Smooth muscle cell (in vitro differentiated cells): ENCODE results near the gene USP4. TPM values are rescaled to one million over a fixed set of nuclear protein-coding genes. Genes with fewer than 3 reads are reported as not detected.

Experiments used
- DNase-seq: peaks from one replicate; lab custom pipeline; 2025; ENCODE audit not compliant: unreplicated experiment; lab: John Stamatoyannopoulos, UW
- H2AFZ ChIP-seq: fragments of 200-600 bp; sonication (generic); 2 replicates; pipeline ENCODE4 v1.6.0; 2016; ENCODE audit warnings: antibody characterized with exemption, low read depth, mild to moderate bottlenecking
- H3F3A ChIP-seq: fragments of 200-600 bp; sonication (generic); 2 replicates; pipeline ENCODE4 v1.6.0; 2017; ENCODE audit warnings: antibody characterized with exemption, low read depth
- H3K27ac ChIP-seq: fragments of 200-600 bp; sonication (generic); 2 replicates; pipeline ENCODE4 v1.5.1; 2016; ENCODE audit warnings: low read depth, mild to moderate bottlenecking
- H3K27me3 ChIP-seq: fragments of 200-600 bp; sonication (generic); 2 replicates; pipeline ENCODE4 v1.6.1; 2016; ENCODE audit warnings: low read depth, mild to moderate bottlenecking
- H3K36me3 ChIP-seq: fragments of 200-600 bp; sonication (generic); 2 replicates; pipeline ENCODE4 v1.5.1; 2016; ENCODE audit warnings: low read depth
- H3K4me1 ChIP-seq: fragments of 200-600 bp; sonication (generic); 2 replicates; pipeline ENCODE4 v1.5.1; 2016; ENCODE audit warnings: low read depth
- H3K4me2 ChIP-seq: fragments of 200-600 bp; sonication (generic); 2 replicates; pipeline ENCODE4 v1.6.0; 2016; ENCODE audit warnings: mild to moderate bottlenecking
- H3K4me3 ChIP-seq: fragments of 200-600 bp; sonication (generic); 2 replicates; pipeline ENCODE4 v1.5.1; 2016; ENCODE audit warnings: mild to moderate bottlenecking
- H3K79me2 ChIP-seq: fragments of 200-600 bp; sonication (generic); 2 replicates; pipeline ENCODE4 v1.6.0; 2016; ENCODE audit warnings: low read depth, mild to moderate bottlenecking
- H3K9ac ChIP-seq: fragments of 200-600 bp; sonication (generic); 2 replicates; pipeline ENCODE4 v1.6.0; 2016; ENCODE audit warnings: low read depth
- H3K9me3 ChIP-seq: fragments of 200-600 bp; sonication (generic); replicated peaks from 2 replicates; pipeline ENCODE4 v1.5.1; 2016; ENCODE audit warnings: low read depth
- H4K20me1 ChIP-seq: fragments of 200-600 bp; sonication (generic); 2 replicates; pipeline ENCODE4 v1.6.0; 2016; ENCODE audit warnings: low read depth
- WGBS: methylation state at CpG from one replicate; pipeline ENCODE4 v1.1.7; 2016; ENCODE audit warnings: low lambda C conversion rate; 5-methylcytosine and 5-hydroxymethylcytosine counted together
- polyA plus RNA-seq: library from polyadenylated mRNA; unstranded; fragments of >200 nt; fragmentation: Nextera tagmentation; extraction: Ambion mirVana; gene quantifications from 2 replicates; pipeline ENCODE4 v1.2.1, GENCODE V29; 2016
- total RNA-seq: library from RNA; depleted of rRNA; stranded (reverse); fragments of >200 nt; gene quantifications from 2 replicates; pipeline ENCODE4 v1.2.3, GENCODE V29; 2014
- TF ChIP-seq, protein P1 (sequence below): fragments of 200-600 bp; sonication (generic); IDR thresholded peaks from 2 replicates; pipeline ENCODE4 v1.5.1; 2017; ENCODE audit warnings: borderline replicate concordance, mild to moderate bottlenecking, antibody characterized with exemption; ENCODE audit not compliant: insufficient read depth, poor library complexity, severe bottlenecking

USP4 gene
- total and polyA plus RNA-seq, 2 experiments from 2014 or later: 25.6 to 28.3 TPM

DNA sequence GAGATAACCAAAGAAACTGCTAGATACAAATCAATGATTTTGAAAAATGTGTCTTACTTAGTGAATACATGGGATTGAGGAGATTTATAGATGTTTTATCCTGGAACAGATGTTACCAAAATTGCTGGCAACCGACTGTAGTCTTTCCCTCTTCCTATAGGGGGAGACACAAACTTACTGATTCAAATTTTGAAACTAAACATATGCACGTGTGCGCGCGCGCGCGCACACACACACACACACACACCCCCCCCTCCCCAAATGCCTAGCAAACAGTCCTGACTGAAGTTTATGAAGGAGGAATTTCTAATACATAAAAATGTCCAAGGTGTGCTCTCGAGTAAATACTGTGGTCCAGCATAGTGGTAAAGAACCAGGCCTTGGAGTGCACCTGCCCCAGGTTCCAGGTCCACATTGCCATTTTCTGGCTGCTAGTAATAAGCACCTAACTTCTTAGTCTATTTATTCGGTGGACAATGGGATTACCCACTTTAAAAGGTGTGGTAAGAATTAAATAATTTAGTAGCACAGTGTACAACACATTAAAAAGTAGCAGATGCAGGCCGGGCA, 44.3 kb downstream of the USP4 start:
- Histone ChIP-seq H3K27ac (no peak overlapping the region), H3K36me3 (peaks cover 27% of the 10 kb centered on the region)

GRCh38 chr3:49294343-49294742, 45.5 kb downstream of the USP4 start:
- Histone ChIP-seq H3K4me2 (no peak overlapping the region), H3K36me3 (peaks cover 27% of the 10 kb centered on the region), H3K27me3 (no peaks in the 10 kb centered on the region), H3K4me1 (no peaks in the 10 kb centered on the region), H3K9ac (no peak overlapping the region), H3K27ac (no peak overlapping the region), H4K20me1 (no peaks in the 10 kb centered on the region), H2AFZ (no peak overlapping the region), H3F3A (no peaks in the 10 kb centered on the region), H3K4me3 (no peak overlapping the region), H3K9me3 (no peaks in the 10 kb centered on the region), H3K79me2 (no peaks in the 10 kb centered on the region)
- TF ChIP-seq, protein P1, sequence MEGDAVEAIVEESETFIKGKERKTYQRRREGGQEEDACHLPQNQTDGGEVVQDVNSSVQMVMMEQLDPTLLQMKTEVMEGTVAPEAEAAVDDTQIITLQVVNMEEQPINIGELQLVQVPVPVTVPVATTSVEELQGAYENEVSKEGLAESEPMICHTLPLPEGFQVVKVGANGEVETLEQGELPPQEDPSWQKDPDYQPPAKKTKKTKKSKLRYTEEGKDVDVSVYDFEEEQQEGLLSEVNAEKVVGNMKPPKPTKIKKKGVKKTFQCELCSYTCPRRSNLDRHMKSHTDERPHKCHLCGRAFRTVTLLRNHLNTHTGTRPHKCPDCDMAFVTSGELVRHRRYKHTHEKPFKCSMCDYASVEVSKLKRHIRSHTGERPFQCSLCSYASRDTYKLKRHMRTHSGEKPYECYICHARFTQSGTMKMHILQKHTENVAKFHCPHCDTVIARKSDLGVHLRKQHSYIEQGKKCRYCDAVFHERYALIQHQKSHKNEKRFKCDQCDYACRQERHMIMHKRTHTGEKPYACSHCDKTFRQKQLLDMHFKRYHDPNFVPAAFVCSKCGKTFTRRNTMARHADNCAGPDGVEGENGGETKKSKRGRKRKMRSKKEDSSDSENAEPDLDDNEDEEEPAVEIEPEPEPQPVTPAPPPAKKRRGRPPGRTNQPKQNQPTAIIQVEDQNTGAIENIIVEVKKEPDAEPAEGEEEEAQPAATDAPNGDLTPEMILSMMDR: no peak
- DNase-seq: no peak
- WGBS: 98% methylated on average over 8 of the region's 8 CpGs

More for the DNA sequence above, 44.3 kb downstream of the USP4 start:
- Histone ChIP-seq H3K9me3 (no peaks in the 10 kb centered on the region), H4K20me1 (no peaks in the 10 kb centered on the region), H3K79me2 (no peaks in the 10 kb centered on the region), H2AFZ (no peak overlapping the region), H3K4me1 (no peaks in the 10 kb centered on the region), H3K27me3 (no peaks in the 10 kb centered on the region), H3K4me3 (no peak overlapping the region), H3K4me2 (no peak overlapping the region), H3F3A (no peaks in the 10 kb centered on the region), H3K9ac (no peak overlapping the region)
- WGBS: 85% methylated on average over 11 of the region's 11 CpGs
- TF ChIP-seq, protein P1: peak; percentile 70
- no peak for DNase-seq

DNA sequence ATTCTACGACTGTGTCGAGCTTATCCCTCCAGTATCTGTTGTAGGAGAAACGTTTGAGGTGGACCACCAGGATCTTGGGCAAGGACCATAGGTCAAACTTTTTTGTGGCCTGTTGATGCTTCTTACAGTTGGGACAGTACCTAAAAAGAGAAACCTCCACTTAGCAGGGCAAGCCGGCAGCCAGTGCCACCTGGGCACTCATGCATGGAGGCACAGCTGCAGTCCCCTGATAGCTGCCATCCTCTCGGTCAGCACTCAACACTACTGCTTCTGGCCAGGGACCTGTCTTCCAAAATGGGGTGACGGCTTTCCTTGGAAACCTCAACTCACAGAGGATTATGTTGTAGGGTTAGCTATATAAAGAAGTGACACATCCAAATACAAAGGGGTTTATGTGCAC, 55.9 kb downstream of the USP4 start:
- Histone ChIP-seq H3K4me1 (no peaks in the 10 kb centered on the region), H2AFZ (no peak overlapping the region), H4K20me1 (no peaks in the 10 kb centered on the region), H3F3A (peaks cover 2% of the 10 kb centered on the region), H3K79me2 (no peaks in the 10 kb centered on the region), H3K9ac (no peak overlapping the region), H3K27me3 (no peaks in the 10 kb centered on the region), H3K4me3 (no peak overlapping the region), H3K9me3 (no peaks in the 10 kb centered on the region), H3K4me2 (no peak overlapping the region), H3K36me3 (peaks cover 18% of the 10 kb centered on the region), H3K27ac (no peak overlapping the region)
- no peak for DNase-seq
- 97% methylated on average over 6 of the region's 6 CpGs for WGBS
- TF ChIP-seq, protein P1: no peak

DNA sequence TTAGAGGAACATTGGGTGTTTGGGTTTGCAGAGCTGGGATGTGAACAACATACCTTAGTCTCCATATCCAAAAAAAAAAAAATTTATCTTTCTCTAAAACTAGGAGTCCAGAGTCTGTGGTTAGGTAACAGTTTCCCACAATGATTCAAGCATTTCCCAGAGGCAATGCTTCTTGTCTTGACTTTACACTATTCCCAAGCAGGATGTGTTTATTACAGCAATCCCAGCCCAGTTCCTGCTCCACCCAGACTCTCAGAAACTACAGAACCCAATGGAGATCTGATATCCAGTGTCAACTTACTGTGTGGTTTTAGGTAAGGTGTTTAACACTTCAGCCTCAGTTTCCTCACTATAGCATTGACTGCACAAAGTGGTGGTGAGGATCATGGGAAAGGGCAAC, 60.5 kb downstream of the USP4 start:
- H3F3A ChIP-seq: peaks cover 22% of the 10 kb centered on the region
- no peak overlapping the region for H3K4me3 ChIP-seq
- peak overlapping the region; percentile 2 for H3K27ac ChIP-seq
- no peak overlapping the region for H3K4me2 ChIP-seq
- H3K36me3 ChIP-seq: peaks cover 10% of the 10 kb centered on the region
- no peaks in the 10 kb centered on the region for H3K9me3 ChIP-seq
- H3K9ac ChIP-seq: no peak overlapping the region
- no peaks in the 10 kb centered on the region for H3K27me3 ChIP-seq
- no peaks in the 10 kb centered on the region for H3K4me1 ChIP-seq
- no peak for DNase-seq
- no peaks in the 10 kb centered on the region for H4K20me1 ChIP-seq
- no peak overlapping the region for H2AFZ ChIP-seq
- TF ChIP-seq, protein P1: no peak
- no peaks in the 10 kb centered on the region for H3K79me2 ChIP-seq
